Measurements from ENCODE around the gene ATP5F1C. TPM values are rescaled to one million over a fixed set of nuclear protein-coding genes. Genes with fewer than 3 reads are reported as not detected.

ATP5F1C gene
- total and polyA plus RNA-seq, 2 donors from 2014 or later, result 269 to 695 TPM

DNA sequence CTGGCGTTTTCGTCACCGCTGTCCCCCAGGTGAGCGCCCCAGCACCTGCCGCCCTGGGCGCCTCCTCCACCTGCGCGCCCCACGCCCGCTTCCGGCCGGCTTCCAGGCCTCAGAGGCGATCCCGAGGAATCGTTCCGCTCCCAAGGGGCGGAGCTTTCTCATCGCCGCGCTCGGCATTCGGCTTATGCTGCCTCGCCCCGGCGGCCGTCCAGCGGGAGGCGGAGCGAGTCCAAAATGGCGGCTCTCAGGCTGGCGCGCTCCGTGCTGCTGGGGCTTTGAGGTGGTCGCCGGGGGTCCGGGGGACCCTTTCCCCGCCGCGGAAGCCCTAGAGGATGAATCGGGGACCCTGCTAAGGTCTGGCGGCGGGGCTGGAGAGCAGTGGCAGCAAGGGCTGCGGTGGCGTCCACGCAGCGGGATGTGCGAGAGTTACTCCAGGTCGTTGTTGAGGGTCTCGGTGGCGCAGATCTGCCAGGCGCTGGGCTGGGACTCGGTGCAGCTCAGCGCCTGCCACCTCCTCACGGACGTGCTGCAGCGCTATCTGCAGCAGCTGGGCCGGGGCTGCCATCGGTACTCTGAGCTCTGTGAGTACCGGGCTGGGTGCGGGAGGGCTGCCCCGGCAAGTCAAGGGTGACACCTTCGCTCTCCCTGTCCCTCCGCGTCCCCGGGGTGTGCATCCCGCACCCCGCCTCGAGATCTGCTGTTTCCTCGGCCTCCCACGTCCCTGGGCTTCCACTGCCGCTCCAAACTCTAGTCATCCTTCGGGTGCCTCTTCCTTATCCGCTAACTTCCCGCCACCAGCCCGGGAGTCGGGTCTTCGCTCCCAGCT lies 30.5 kb downstream of the ATP5F1C start, which contains the start of gene TAF3:
TSS of gene TAF3 (plus strand) at position 211 of the 826 bp plus-strand sequence. CDS start at position 416, 205 bp downstream.
- peaks cover 0 to 4% (median 2%) of the 10 kb centered on the region in 3 donors for H3K36me3 ChIP-seq (ENCODE audit: control insufficient read depth in 2 of 3, insufficient read depth in 3 of 3, low read length in 3 of 3)
- H3K9ac ChIP-seq (ENCODE audit: low read length in 3 of 3), result peak within 1 kb of the TSS; percentile 73 to 90 (median 86)
- H3K4me3 ChIP-seq (ENCODE audit: low read length in 3 of 3), result peak within 1 kb of the TSS; percentile 76 to 97 (median 92)
- DNase-seq (peak; percentile 90 to 97 (median 95)), FAIRE-seq (no peak)
- intact Hi-C loops (cut with DNase I), result no loop called here
- H3K9me3 ChIP-seq (ENCODE audit: control insufficient read depth in 2 of 3, insufficient read depth in 1 of 3, low read length in 3 of 3), result no peaks in the 10 kb centered on the region
- no peak for TF ChIP-seq CTCF (IDR thresholded peaks at IDR 0.05; ENCODE audit: borderline replicate concordance, extremely low read depth, insufficient read depth)
- H3K27ac ChIP-seq (ENCODE audit: low read depth in 2 of 2, low read length in 2 of 2), result peak within 1 kb of the TSS in 1 of 2 donors; percentile 9
- no peaks in the 10 kb centered on the region for H3K27me3 ChIP-seq (ENCODE audit: control insufficient read depth, insufficient read depth, low read length)
- H3K4me1 ChIP-seq (ENCODE audit: control insufficient read depth in 2 of 3, insufficient read depth in 2 of 3, low read depth in 1 of 3, low read length in 3 of 3), result peaks cover 0 to 8% (median 2%) of the 10 kb centered on the region in 3 donors

GRCh38 chr10:7819121-7819460 lies 31.1 kb downstream of the ATP5F1C start:
- Histone ChIP-seq H3K4me1 (ENCODE audit: control insufficient read depth in 2 of 3, insufficient read depth in 2 of 3, low read depth in 1 of 3, low read length in 3 of 3) (peaks cover 0 to 8% (median 2%) of the 10 kb centered on the region in 3 donors), H3K9ac (ENCODE audit: low read length in 3 of 3) (peak overlapping the region; percentile 37 to 90 (median 73)), H3K4me3 (ENCODE audit: low read length in 3 of 3) (peak overlapping the region; percentile 76 to 97 (median 92)), H3K27me3 (ENCODE audit: control insufficient read depth, insufficient read depth, low read length) (no peaks in the 10 kb centered on the region), H3K36me3 (ENCODE audit: control insufficient read depth in 2 of 3, insufficient read depth in 3 of 3, low read length in 3 of 3) (peaks cover 0 to 4% (median 2%) of the 10 kb centered on the region in 3 donors), H3K27ac (ENCODE audit: low read depth in 2 of 2, low read length in 2 of 2) (no peak overlapping the region), H3K9me3 (ENCODE audit: control insufficient read depth in 2 of 3, insufficient read depth in 1 of 3, low read length in 3 of 3) (no peaks in the 10 kb centered on the region)
- no peak for FAIRE-seq
- DNase-seq, result peak in 3 of 5 donors; percentile 39 to 76 (median 53)
- TF ChIP-seq CTCF (IDR thresholded peaks at IDR 0.05; ENCODE audit: borderline replicate concordance, extremely low read depth, insufficient read depth), result peak; percentile 32
- intact Hi-C loops (cut with DNase I), result no loop called here

DNA sequence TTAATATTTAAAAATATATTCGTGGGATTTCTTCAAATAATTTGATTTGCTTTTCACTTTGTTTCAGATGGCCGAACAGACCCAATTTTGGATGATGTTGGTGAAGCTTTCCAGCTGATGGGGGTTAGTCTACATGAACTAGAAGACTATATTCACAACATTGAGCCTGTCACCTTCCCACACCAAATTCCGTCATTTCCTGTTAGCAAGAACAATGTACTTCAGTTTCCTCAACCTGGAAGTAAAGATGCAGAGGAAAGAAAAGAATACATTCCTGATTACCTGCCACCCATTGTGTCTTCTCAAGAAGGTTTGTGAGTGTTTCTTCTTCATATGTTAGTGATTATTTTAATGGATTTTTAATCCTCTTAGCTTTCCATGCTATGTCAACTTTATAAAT lies 36.3 kb downstream of the ATP5F1C start:
- DNase-seq (no peak), FAIRE-seq (no peak)
- H3K27me3 ChIP-seq (ENCODE audit: control insufficient read depth, insufficient read depth, low read length), result no peaks in the 10 kb centered on the region
- peaks cover 3 to 8% (median 7%) of the 10 kb centered on the region in 3 donors for H3K36me3 ChIP-seq (ENCODE audit: control insufficient read depth in 2 of 3, insufficient read depth in 3 of 3, low read length in 3 of 3)
- no peak overlapping the region for H3K9ac ChIP-seq (ENCODE audit: low read length in 3 of 3)
- H3K4me1 ChIP-seq (ENCODE audit: control insufficient read depth in 2 of 3, insufficient read depth in 2 of 3, low read depth in 1 of 3, low read length in 3 of 3), result peaks cover 0 to 8% (median 1%) of the 10 kb centered on the region in 3 donors
- no peak for TF ChIP-seq CTCF (IDR thresholded peaks at IDR 0.05; ENCODE audit: borderline replicate concordance, extremely low read depth, insufficient read depth)
- intact Hi-C loops (cut with DNase I), result no loop called here
- H3K9me3 ChIP-seq (ENCODE audit: control insufficient read depth in 2 of 3, insufficient read depth in 1 of 3, low read length in 3 of 3), result no peaks in the 10 kb centered on the region
- H3K4me3 ChIP-seq (ENCODE audit: low read length in 3 of 3), result no peak overlapping the region
- H3K27ac ChIP-seq (ENCODE audit: low read depth in 2 of 2, low read length in 2 of 2), result no peak overlapping the region
